ENCODE data around the gene HELB.

Gene HELB

DNA sequence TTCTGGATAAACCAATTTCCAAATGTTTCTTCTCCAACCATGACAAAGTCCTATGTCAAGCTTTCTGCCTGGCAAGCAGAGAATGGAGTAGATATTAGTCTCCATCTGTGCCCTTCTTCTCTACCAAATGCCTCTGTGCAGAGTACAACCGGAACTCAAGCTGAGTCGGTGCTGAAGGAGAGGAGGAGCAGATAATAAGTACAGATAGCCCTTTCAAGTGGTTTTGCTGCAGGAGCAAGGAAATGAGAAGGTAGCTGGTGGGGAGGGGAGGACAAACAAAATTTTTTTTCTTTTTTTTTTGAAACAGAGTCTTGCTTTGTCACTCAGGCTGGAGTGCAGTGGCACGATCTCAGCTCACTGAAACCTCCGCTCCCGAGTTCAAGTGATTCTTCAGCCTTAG is 14.2 kb upstream of the HELB start:
- TF ChIP-seq TAF1 (IDR thresholded peaks at IDR 0.05; ENCODE audit: borderline replicate concordance, insufficient read depth, low read length), result no peak
- no peak for TF ChIP-seq POLR2AphosphoS5 (IDR thresholded peaks at IDR 0.05; ENCODE audit: low read depth, low read length)
- TF ChIP-seq, protein P1, sequence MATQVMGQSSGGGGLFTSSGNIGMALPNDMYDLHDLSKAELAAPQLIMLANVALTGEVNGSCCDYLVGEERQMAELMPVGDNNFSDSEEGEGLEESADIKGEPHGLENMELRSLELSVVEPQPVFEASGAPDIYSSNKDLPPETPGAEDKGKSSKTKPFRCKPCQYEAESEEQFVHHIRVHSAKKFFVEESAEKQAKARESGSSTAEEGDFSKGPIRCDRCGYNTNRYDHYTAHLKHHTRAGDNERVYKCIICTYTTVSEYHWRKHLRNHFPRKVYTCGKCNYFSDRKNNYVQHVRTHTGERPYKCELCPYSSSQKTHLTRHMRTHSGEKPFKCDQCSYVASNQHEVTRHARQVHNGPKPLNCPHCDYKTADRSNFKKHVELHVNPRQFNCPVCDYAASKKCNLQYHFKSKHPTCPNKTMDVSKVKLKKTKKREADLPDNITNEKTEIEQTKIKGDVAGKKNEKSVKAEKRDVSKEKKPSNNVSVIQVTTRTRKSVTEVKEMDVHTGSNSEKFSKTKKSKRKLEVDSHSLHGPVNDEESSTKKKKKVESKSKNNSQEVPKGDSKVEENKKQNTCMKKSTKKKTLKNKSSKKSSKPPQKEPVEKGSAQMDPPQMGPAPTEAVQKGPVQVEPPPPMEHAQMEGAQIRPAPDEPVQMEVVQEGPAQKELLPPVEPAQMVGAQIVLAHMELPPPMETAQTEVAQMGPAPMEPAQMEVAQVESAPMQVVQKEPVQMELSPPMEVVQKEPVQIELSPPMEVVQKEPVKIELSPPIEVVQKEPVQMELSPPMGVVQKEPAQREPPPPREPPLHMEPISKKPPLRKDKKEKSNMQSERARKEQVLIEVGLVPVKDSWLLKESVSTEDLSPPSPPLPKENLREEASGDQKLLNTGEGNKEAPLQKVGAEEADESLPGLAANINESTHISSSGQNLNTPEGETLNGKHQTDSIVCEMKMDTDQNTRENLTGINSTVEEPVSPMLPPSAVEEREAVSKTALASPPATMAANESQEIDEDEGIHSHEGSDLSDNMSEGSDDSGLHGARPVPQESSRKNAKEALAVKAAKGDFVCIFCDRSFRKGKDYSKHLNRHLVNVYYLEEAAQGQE (IDR thresholded peaks at IDR 0.05; ENCODE audit: insufficient read depth in 1 of 2, low read depth in 2 of 2, low read length in 2 of 2), result no peak
- TF ChIP-seq FOXP2 (optimal IDR thresholded peaks at IDR 0.05; ENCODE audit: borderline replicate concordance, extremely low read depth, extremely low read length, insufficient read depth), result no peak
- no peak for TF ChIP-seq SIN3A (IDR thresholded peaks at IDR 0.05; ENCODE audit: borderline replicate concordance, insufficient read depth, low read length)

DNA sequence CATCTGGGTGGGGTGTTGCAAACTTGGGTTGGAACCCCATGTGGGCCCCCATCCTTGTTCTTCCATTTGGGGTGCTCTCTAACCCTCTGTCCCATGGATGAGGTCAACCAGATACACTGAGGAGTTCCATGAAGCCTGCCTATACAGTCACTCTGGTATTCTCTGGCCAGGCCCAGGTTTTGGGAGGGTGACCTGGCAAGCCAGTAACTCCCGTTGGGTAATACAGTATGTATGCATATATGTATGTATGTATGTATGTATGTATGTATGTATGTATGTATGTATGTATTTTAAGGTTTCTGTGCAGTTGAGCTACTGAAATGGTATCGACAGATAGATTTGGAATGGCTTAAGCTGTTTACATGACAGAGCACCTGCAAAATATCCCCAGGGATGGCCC is 12.8 kb upstream of the HELB start:
- no peak for TF ChIP-seq FOXP2 (optimal IDR thresholded peaks at IDR 0.05; ENCODE audit: borderline replicate concordance, extremely low read depth, extremely low read length, insufficient read depth)
- TF ChIP-seq, protein P1 (IDR thresholded peaks at IDR 0.05; ENCODE audit: insufficient read depth in 1 of 2, low read depth in 2 of 2, low read length in 2 of 2), result no peak

DNA sequence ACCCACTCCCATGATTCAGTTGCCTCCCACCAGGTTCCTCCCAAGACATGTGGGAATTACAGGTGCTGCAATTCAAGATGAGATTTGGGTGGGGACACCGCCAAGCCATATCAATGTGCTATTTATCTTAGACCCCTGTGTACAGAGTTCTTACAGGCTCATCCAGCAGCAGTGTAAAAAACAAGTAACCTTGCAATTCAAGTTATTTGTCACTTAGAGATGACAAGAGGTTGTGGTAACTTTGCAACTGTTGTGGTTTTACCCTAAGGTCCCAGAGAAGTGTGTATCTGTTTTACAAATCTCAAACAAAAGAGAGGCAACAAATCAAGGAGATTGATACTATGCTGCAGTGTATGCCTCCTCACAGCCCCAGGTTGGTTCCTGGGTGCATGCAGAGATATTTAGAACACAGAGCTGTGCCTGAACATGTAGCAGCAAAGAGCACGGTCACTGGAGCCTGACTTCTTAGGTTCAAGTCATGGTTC is 11.5 kb upstream of the HELB start:
- TF ChIP-seq, protein P1 (IDR thresholded peaks at IDR 0.05; ENCODE audit: insufficient read depth in 1 of 2, low read depth in 2 of 2, low read length in 2 of 2), result no peak
- TF ChIP-seq TAF1 (IDR thresholded peaks at IDR 0.05; ENCODE audit: borderline replicate concordance, insufficient read depth, low read length), result no peak
- no peak for TF ChIP-seq FOXP2 (optimal IDR thresholded peaks at IDR 0.05; ENCODE audit: borderline replicate concordance, extremely low read depth, extremely low read length, insufficient read depth)
- TF ChIP-seq POLR2AphosphoS5 (IDR thresholded peaks at IDR 0.05; ENCODE audit: low read depth, low read length), result no peak
- TF ChIP-seq SIN3A (IDR thresholded peaks at IDR 0.05; ENCODE audit: borderline replicate concordance, insufficient read depth, low read length), result no peak

DNA sequence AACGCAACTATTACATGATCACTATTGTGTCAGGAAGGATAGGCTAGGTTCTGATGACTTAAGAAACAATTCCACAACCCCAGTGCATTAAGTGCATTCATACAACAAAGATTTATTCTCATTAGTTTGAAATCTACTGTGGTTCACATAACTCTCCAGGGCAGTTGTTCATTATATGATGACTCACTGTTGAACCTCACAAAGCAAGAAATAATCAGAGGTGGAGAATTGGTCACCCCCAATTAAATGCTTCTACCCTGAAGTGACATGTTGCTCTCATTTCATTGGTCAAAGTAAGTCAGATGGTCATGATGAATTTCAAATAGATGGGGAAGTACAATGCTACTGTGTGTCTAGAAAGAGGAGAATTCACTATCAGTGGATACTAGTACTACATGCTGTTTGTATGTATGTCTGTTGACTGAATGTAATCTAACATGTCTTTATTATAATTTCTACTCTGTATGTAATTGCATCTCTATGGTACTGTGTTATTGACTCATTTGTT is 6.1 kb upstream of the HELB start:
- TF ChIP-seq, protein P1 (IDR thresholded peaks at IDR 0.05; ENCODE audit: insufficient read depth in 1 of 2, low read depth in 2 of 2, low read length in 2 of 2), result no peak
- TF ChIP-seq POLR2AphosphoS5 (IDR thresholded peaks at IDR 0.05; ENCODE audit: low read depth, low read length), result no peak
- no peak for TF ChIP-seq TAF1 (IDR thresholded peaks at IDR 0.05; ENCODE audit: borderline replicate concordance, insufficient read depth, low read length)
- TF ChIP-seq SIN3A (IDR thresholded peaks at IDR 0.05; ENCODE audit: borderline replicate concordance, insufficient read depth, low read length), result no peak
- TF ChIP-seq FOXP2 (optimal IDR thresholded peaks at IDR 0.05; ENCODE audit: borderline replicate concordance, extremely low read depth, extremely low read length, insufficient read depth), result no peak

DNA sequence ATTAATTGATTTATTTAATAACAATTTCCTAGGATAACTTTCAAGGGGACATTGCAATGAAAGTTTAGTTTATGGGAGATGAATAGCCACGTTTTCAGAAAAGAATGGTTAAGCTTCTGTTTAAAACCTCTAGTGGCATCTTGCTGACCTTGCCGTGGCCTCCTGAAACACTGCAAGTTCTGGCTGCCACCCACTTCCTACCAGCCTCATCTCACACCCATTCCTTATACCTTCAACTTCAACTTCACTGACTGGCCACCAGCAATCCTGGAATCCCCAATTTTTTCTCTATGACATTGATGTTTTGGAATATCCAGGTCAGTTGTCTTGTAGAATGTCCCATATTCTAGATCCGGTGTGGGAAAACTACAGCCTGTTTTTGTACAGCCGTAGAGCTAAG is 5.2 kb upstream of the HELB start:
- TF ChIP-seq TAF1 (IDR thresholded peaks at IDR 0.05; ENCODE audit: borderline replicate concordance, insufficient read depth, low read length), result no peak
- no peak for TF ChIP-seq FOXP2 (optimal IDR thresholded peaks at IDR 0.05; ENCODE audit: borderline replicate concordance, extremely low read depth, extremely low read length, insufficient read depth)
